WTC11 (cell line): Measurements from ENCODE around the gene WNT11. TPM values are rescaled to one million over a fixed set of nuclear protein-coding genes. Genes with fewer than 3 reads are reported as not detected.

Experiments
- ATAC-seq: fragments of 200-7000 bp; cut with Tn5 transposase; 2 replicates; pipeline ENCODE4 v1.10.0; 2021; ENCODE audit warnings: mild to moderate bottlenecking, moderate library complexity
- CTCF ChIA-PET: fragments of 300-600 bp; sonication (Branson Sonifier 250); formaldehyde crosslinking; loops from one replicate; lab custom pipeline; 2021; ENCODE audit warnings: antibody characterized with exemption; lab: Charles Lee
- POLR2A ChIA-PET: fragments of 350-600 bp; sonication (Branson Sonifier 250); formaldehyde crosslinking; loops from one replicate; lab custom pipeline; 2021; ENCODE audit warnings: antibody characterized with exemption; lab: Charles Lee
- DNase-seq: peaks from one replicate; pipeline ENCODE4 v3.0.0; 2021; ENCODE audit warnings: low spot score
- H3K27ac Mint-ChIP-seq: 2 replicates; pipeline ENCODE4 v1.8.0; 2021; ENCODE audit warnings: mixed read lengths
- H3K27me3 Mint-ChIP-seq: 2 replicates; pipeline ENCODE4 v1.8.0; 2021; ENCODE audit warnings: low read depth, mild to moderate bottlenecking, moderate library complexity, mixed read lengths
- H3K36me3 Mint-ChIP-seq: 2 replicates; pipeline ENCODE4 v1.8.0; 2021; ENCODE audit warnings: mixed read lengths
- H3K4me1 Mint-ChIP-seq: 2 replicates; pipeline ENCODE4 v1.8.0; 2022; ENCODE audit warnings: mixed read lengths
- H3K4me3 Mint-ChIP-seq: 2 replicates; pipeline ENCODE4 v1.8.0; 2021; ENCODE audit warnings: mild to moderate bottlenecking, moderate library complexity, mixed read lengths
- H3K9me3 Mint-ChIP-seq: 2 replicates; pipeline ENCODE4 v1.8.0; 2021; ENCODE audit warnings: mixed read lengths
- E2F5 ChIP-seq: sonication (generic); formaldehyde crosslinking; IDR thresholded peaks from 2 replicates; pipeline ENCODE4 v1.8.1; 2022; ENCODE audit warnings: mild to moderate bottlenecking, moderate library complexity, missing genetic modification reagents
- EMX1 ChIP-seq: fragments of 250-450 bp; sonication (Bioruptor Pico); IDR thresholded peaks from 2 replicates; pipeline ENCODE4 v1.8.0; 2021; ENCODE audit warnings: mild to moderate bottlenecking
- ETV6 ChIP-seq: sonication (generic); formaldehyde crosslinking; IDR thresholded peaks from 2 replicates; pipeline ENCODE4 v1.8.1; 2022; ENCODE audit warnings: mild to moderate bottlenecking, missing genetic modification reagents
- FOXJ3 ChIP-seq: sonication (generic); formaldehyde crosslinking; IDR thresholded peaks from 2 replicates; pipeline ENCODE4 v1.9.0; 2021; ENCODE audit warnings: missing genetic modification reagents, mild to moderate bottlenecking, borderline replicate concordance
- GTF2I ChIP-seq: fragments of 250-450 bp; sonication (Bioruptor Pico); conservative IDR thresholded peaks from 2 replicates; pipeline ENCODE4 v1.4.0; 2021; ENCODE audit warnings: mild to moderate bottlenecking
- HMGXB4 ChIP-seq: sonication (generic); formaldehyde crosslinking; IDR thresholded peaks from 2 replicates; pipeline ENCODE4 v1.8.1; 2023; ENCODE audit warnings: mild to moderate bottlenecking, moderate library complexity, missing genetic modification reagents
- JUN ChIP-seq: sonication (generic); formaldehyde crosslinking; IDR thresholded peaks from 2 replicates; pipeline ENCODE4 v1.8.0; 2023; ENCODE audit warnings: mild to moderate bottlenecking, missing genetic modification reagents
- KAT7 ChIP-seq: sonication (generic); formaldehyde crosslinking; IDR thresholded peaks from 2 replicates; pipeline ENCODE4 v1.8.1; 2023; ENCODE audit warnings: missing genetic modification reagents, mild to moderate bottlenecking, borderline replicate concordance
- MXD4 ChIP-seq: fragments of 250-450 bp; sonication (Bioruptor Pico); IDR thresholded peaks from 2 replicates; pipeline ENCODE4 v1.8.0; 2021; ENCODE audit warnings: mild to moderate bottlenecking, moderate library complexity, borderline replicate concordance
- NFYB ChIP-seq: sonication (generic); formaldehyde crosslinking; conservative IDR thresholded peaks from 2 replicates; pipeline ENCODE4 v1.8.0; 2022; ENCODE audit warnings: low read depth, missing genetic modification reagents
- NR2C2 ChIP-seq: sonication (generic); formaldehyde crosslinking; IDR thresholded peaks from 2 replicates; pipeline ENCODE4 v1.8.0; 2022; ENCODE audit warnings: mild to moderate bottlenecking, missing genetic modification reagents
- NR3C1 ChIP-seq: sonication (generic); formaldehyde crosslinking; conservative IDR thresholded peaks from 2 replicates; pipeline ENCODE4 v1.8.1; 2023; ENCODE audit warnings: low read depth, mild to moderate bottlenecking, missing genetic modification reagents
- OVOL2 ChIP-seq: fragments of 250-450 bp; sonication (Bioruptor Pico); IDR thresholded peaks from 2 replicates; pipeline ENCODE4 v1.9.0; 2021; ENCODE audit warnings: mild to moderate bottlenecking, borderline replicate concordance
- SOX15 ChIP-seq: fragments of 250-450 bp; sonication (Bioruptor Pico); IDR thresholded peaks from 2 replicates; pipeline ENCODE4 v1.9.0; 2021; ENCODE audit warnings: mild to moderate bottlenecking
- SP1 ChIP-seq: sonication (generic); formaldehyde crosslinking; conservative IDR thresholded peaks from 2 replicates; pipeline ENCODE4 v1.8.1; 2022; ENCODE audit warnings: missing genetic modification reagents
- TEAD1 ChIP-seq: sonication (generic); formaldehyde crosslinking; IDR thresholded peaks from 2 replicates; pipeline ENCODE4 v1.8.0; 2022; ENCODE audit warnings: mild to moderate bottlenecking, missing genetic modification reagents
- ZBTB21 ChIP-seq: sonication (generic); formaldehyde crosslinking; IDR thresholded peaks from 2 replicates; pipeline ENCODE4 v1.8.1; 2023; ENCODE audit warnings: mild to moderate bottlenecking, missing genetic modification reagents, borderline replicate concordance
- ZBTB43 ChIP-seq: sonication (generic); formaldehyde crosslinking; IDR thresholded peaks from 2 replicates; pipeline ENCODE4 v1.8.1; 2023; ENCODE audit warnings: mild to moderate bottlenecking, missing genetic modification reagents
- ZMAT4 ChIP-seq: fragments of 250-450 bp; sonication (Bioruptor Pico); IDR thresholded peaks from 2 replicates; pipeline ENCODE4 v1.9.0; 2021; ENCODE audit warnings: mild to moderate bottlenecking
- ZNF121 ChIP-seq: sonication (generic); formaldehyde crosslinking; IDR thresholded peaks from 2 replicates; pipeline ENCODE4 v1.8.0; 2023; ENCODE audit warnings: missing genetic modification reagents
- ZNF232 ChIP-seq: sonication (generic); formaldehyde crosslinking; IDR thresholded peaks from 2 replicates; pipeline ENCODE4 v1.8.0; 2022; ENCODE audit warnings: mild to moderate bottlenecking, missing genetic modification reagents
- ZNF263 ChIP-seq: sonication (generic); formaldehyde crosslinking; IDR thresholded peaks from 2 replicates; pipeline ENCODE4 v1.8.1; 2022; ENCODE audit warnings: low read depth, mild to moderate bottlenecking, moderate library complexity, missing genetic modification reagents
- ZNF396 ChIP-seq: fragments of 250-450 bp; sonication (Bioruptor Pico); IDR thresholded peaks from 2 replicates; pipeline ENCODE4 v1.8.0; 2021; ENCODE audit warnings: mild to moderate bottlenecking, moderate library complexity, borderline replicate concordance
- ZNF423 ChIP-seq: fragments of 250-450 bp; sonication (Bioruptor Pico); IDR thresholded peaks from 2 replicates; pipeline ENCODE4 v2.1.2; 2022; ENCODE audit warnings: mild to moderate bottlenecking, moderate library complexity
- ZSCAN18 ChIP-seq: fragments of 250-450 bp; sonication (Bioruptor Pico); IDR thresholded peaks from 2 replicates; pipeline ENCODE4 v2.1.2; 2022; ENCODE audit warnings: mild to moderate bottlenecking, moderate library complexity
- total RNA-seq: library from RNA; stranded (reverse); gene quantifications from 3 replicates; pipeline ENCODE4 v1.2.3, GENCODE V29; 2021
- TF ChIP-seq, protein P1 (sequence below): sonication (generic); formaldehyde crosslinking; IDR thresholded peaks from 2 replicates; pipeline ENCODE4 v1.8.1; 2022; ENCODE audit warnings: low read depth, mild to moderate bottlenecking, moderate library complexity, missing genetic modification reagents, borderline replicate concordance
- TF ChIP-seq, protein P2 (sequence below): sonication (generic); formaldehyde crosslinking; IDR thresholded peaks from 2 replicates; pipeline ENCODE4 v1.8.0; 2022; ENCODE audit warnings: mild to moderate bottlenecking, missing genetic modification reagents
- TF ChIP-seq, protein P3 (sequence below): sonication (generic); formaldehyde crosslinking; IDR thresholded peaks from 2 replicates; pipeline ENCODE4 v1.8.1; 2023; ENCODE audit warnings: mild to moderate bottlenecking, missing genetic modification reagents, moderate library complexity

WNT11 gene
- total RNA-seq, 1 experiment from 2014 or later: 0.79 TPM

GRCh38 chr11:76184551-76184993 is 21.7 kb downstream of the WNT11 start (continued):
- no peak for TF ChIP-seq ZBTB21 (CRISPR knock-in tag)

- Mint-ChIP-seq H3K36me3 (no peaks in the 10 kb centered on the region), H3K27me3 (no peaks in the 10 kb centered on the region), H3K4me1 (peaks cover 7% of the 10 kb centered on the region), H3K4me3 (no peak overlapping the region), H3K9me3 (no peaks in the 10 kb centered on the region), H3K27ac (no peak overlapping the region)
- DNase-seq (peak; percentile 36), ATAC-seq (peak; percentile 60)
- TF ChIP-seq ZNF263 (CRISPR knock-in tag) (no peak), SOX15 (no peak), NFYB (CRISPR knock-in tag) (no peak), OVOL2 (no peak), TEAD1 (CRISPR knock-in tag) (no peak), E2F5 (CRISPR knock-in tag) (no peak), NR3C1 (no peak), ZMAT4 (CRISPR knock-in tag) (no peak), FOXJ3 (no peak), KAT7 (CRISPR knock-in tag) (no peak), EMX1 (CRISPR knock-in tag) (no peak), ZBTB43 (CRISPR knock-in tag) (no peak), ZNF396 (CRISPR knock-in tag) (no peak), MXD4 (no peak), GTF2I (CRISPR knock-in tag) (no peak), ZNF121 (no peak), ZBTB21 (CRISPR knock-in tag) (no peak), JUN (CRISPR knock-in tag) (no peak)
- TF ChIP-seq, protein P1, sequence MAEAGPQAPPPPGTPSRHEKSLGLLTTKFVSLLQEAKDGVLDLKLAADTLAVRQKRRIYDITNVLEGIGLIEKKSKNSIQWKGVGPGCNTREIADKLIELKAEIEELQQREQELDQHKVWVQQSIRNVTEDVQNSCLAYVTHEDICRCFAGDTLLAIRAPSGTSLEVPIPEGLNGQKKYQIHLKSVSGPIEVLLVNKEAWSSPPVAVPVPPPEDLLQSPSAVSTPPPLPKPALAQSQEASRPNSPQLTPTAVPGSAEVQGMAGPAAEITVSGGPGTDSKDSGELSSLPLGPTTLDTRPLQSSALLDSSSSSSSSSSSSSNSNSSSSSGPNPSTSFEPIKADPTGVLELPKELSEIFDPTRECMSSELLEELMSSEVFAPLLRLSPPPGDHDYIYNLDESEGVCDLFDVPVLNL: no peak
- ChIA-PET CTCF (interaction anchor here (1.0 to 6.1 kb wide), 2 partner anchors 27 to 138 kb away, joined by 3 to 48 read pairs; partner anchors contain the start of gene WNT11), POLR2A (no interaction called here)
Observed at GRCh38 chr11:76181371-76181770, 24.9 kb downstream of the WNT11 start.

DNA sequence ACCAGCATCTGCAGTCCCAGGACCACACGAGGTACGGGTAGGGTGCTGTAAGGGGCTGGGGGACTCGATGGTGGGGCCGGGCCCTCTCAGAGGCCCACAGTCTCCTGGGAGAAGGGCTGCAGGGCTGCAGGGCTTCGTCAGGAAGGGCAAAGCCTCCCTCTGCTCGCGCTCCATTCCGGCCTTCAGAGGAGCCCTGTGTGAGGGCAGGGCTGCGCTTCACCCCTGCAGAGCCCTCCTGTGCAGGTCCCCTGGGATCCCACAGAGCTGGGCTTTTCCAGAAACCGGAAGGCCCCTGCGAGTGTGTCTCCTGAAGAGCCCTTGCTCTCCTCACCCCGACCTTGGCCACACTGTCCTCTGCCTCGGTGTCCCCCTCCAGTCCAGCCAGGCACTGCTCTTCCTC is 27.2 kb downstream of the WNT11 start:
- ChIA-PET CTCF (interaction anchor here (1.4 kb wide), 1 partner anchor 27 kb away, joined by 4 read pairs; no protein-coding TSS in a partner anchor), POLR2A (no interaction called here)
- H3K4me3 Mint-ChIP-seq: no peak overlapping the region
- peaks cover 2% of the 10 kb centered on the region; the same call in 1 of the 2 replicates for H3K27me3 Mint-ChIP-seq
- no peaks in the 10 kb centered on the region for H3K36me3 Mint-ChIP-seq
- H3K27ac Mint-ChIP-seq: no peak overlapping the region
- H3K4me1 Mint-ChIP-seq: peaks cover 10% of the 10 kb centered on the region
- no peak for ATAC-seq
- H3K9me3 Mint-ChIP-seq: no peaks in the 10 kb centered on the region
- DNase-seq: no peak
- no peak for TF ChIP-seq HMGXB4 (CRISPR knock-in tag)
- no peak for TF ChIP-seq SP1 (CRISPR knock-in tag)
- TF ChIP-seq GTF2I (CRISPR knock-in tag): no peak
- TF ChIP-seq FOXJ3: no peak
- TF ChIP-seq ZNF423: no peak
- TF ChIP-seq NR2C2: no peak
- TF ChIP-seq ETV6 (CRISPR knock-in tag): no peak
- no peak for TF ChIP-seq ZNF232
- TF ChIP-seq ZNF396 (CRISPR knock-in tag): no peak
- no peak for TF ChIP-seq ZSCAN18 (CRISPR knock-in tag)
- TF ChIP-seq, protein P2, sequence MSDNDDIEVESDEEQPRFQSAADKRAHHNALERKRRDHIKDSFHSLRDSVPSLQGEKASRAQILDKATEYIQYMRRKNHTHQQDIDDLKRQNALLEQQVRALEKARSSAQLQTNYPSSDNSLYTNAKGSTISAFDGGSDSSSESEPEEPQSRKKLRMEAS (CRISPR knock-in tag): no peak
- TF ChIP-seq, protein P3, sequence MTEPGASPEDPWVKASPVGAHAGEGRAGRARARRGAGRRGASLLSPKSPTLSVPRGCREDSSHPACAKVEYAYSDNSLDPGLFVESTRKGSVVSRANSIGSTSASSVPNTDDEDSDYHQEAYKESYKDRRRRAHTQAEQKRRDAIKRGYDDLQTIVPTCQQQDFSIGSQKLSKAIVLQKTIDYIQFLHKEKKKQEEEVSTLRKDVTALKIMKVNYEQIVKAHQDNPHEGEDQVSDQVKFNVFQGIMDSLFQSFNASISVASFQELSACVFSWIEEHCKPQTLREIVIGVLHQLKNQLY: no peak
